ENCODE data around the gene NUP210L. TPM values are rescaled to one million over a fixed set of nuclear protein-coding genes. Genes with fewer than 3 reads are reported as not detected.

The NUP210L gene
- total and polyA plus RNA-seq, 2 of the 13 experiments (the other 11 are each of a cell fraction or from before 2014, with no cell fraction given), result not detected

DNA sequence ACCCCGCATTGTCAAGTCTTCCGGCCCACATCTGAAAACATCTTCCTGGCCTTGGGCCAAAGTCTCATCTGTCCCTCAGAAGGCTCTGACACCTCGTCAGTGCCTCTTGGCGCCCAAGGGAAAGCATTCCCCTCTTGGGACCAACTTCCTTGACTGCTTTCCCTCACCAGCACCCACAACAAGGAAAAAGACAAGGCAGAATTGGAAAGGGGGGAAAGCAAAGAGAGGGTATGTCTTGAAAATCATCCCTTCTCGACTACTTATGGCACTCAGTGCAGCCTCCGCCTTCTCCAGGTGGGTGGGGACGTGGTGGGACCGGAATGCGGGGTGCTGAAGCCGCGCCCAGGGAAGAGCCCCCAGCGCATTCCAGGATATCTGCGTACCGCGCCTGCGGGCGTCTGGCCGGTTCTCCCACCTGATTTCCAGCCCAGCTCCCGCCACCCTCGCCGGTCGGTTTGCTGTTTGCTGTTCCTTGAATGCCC lies 191.0 kb downstream of the NUP210L start:
- CTCF ChIA-PET (ENCODE audit: low intra/inter-chr PET ratio, low total read pairs), result no interaction called here
- WGBS (ENCODE audit: low lambda C conversion rate), result 1% methylated on average over 15 of the region's 22 CpGs
- in situ Hi-C loops (cut with HindIII; ENCODE audit: extremely low pct_ligation_motif_present, low pct_unique_long_range_greater_than_20kb), result no loop called here
- intact Hi-C loops (cut with micrococcal nuclease; ENCODE audit: unreplicated experiment), result no loop called here
- Histone ChIP-seq H3K4me3 (replicated peaks in 1 of 3; ENCODE audit: insufficient read depth in 1 of 3, low read depth in 2 of 3, low read length in 3 of 3) (peak overlapping the region; percentile 85 to 92 (median 90)), H3K9me3 (ENCODE audit: low read length) (no peaks in the 10 kb centered on the region), H3K36me3 (replicated peaks in 1 of 2; ENCODE audit: control insufficient read depth in 1 of 2, insufficient read depth in 2 of 2, low read length in 2 of 2) (peaks cover 0 to 13% of the 10 kb centered on the region in 2 experiments; a peak in 1 of 5 replicates), H3K79me2 (ENCODE audit: insufficient read depth, low read length) (peaks cover 27% of the 10 kb centered on the region), H2AFZ (ENCODE audit: low read length) (no peak overlapping the region), H3K4me1 (ENCODE audit: insufficient read depth, low read length) (peaks cover 48% of the 10 kb centered on the region), H3K27me3 (ENCODE audit: control insufficient read depth in 1 of 2, insufficient read depth in 2 of 2, low read length in 2 of 2) (no peaks in the 10 kb centered on the region; a peak in 1 of 5 replicates), H3K4me2 (ENCODE audit: low read depth, low read length) (peak overlapping the region; percentile 98), H3K9ac (ENCODE audit: insufficient read depth, low read depth, low read length) (peak overlapping the region; percentile 89), H4K20me1 (ENCODE audit: insufficient read depth, low read length) (no peaks in the 10 kb centered on the region), H3K27ac (ENCODE audit: extremely low read length, insufficient read depth, low read length) (peak overlapping the region; percentile 79)
- ATAC-seq, result peak; percentile 23
- POLR2A ChIA-PET, result interaction anchor here (0.8 to 10.0 kb wide), 10 partner anchors 10 to 293 kb away, joined by 3 to 209 read pairs (median 16); partner anchors contain the start of genes DENND4B, GATAD2B, ILF2 and JTB
- BruUV-seq (replicated peaks), result TSS peak; percentile 75
- peak; percentile 52 for DNase-seq (ENCODE audit: low spot score)
- no peak for FAIRE-seq
- 0 out of 2 replicates have a peak, but pooled peaks have one; percentile 2 for TF ChIP-seq IRF2 (CRISPR knock-in tag; IDR thresholded peaks at IDR 0.05)
- no peak for TF ChIP-seq ELF3 (CRISPR knock-in tag; IDR thresholded peaks at IDR 0.05)
- 0 out of 2 replicates have a peak, but pooled peaks have one; percentile 9 for TF ChIP-seq HDAC2 (CRISPR knock-in tag; IDR thresholded peaks at IDR 0.05)
- TF ChIP-seq, protein P1, sequence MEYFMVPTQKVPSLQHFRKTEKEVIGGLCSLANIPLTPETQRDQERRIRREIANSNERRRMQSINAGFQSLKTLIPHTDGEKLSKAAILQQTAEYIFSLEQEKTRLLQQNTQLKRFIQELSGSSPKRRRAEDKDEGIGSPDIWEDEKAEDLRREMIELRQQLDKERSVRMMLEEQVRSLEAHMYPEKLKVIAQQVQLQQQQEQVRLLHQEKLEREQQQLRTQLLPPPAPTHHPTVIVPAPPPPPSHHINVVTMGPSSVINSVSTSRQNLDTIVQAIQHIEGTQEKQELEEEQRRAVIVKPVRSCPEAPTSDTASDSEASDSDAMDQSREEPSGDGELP (IDR thresholded peaks at IDR 0.05; ENCODE audit: borderline replicate concordance, low read depth), result peak; percentile 23; the same call in 1 of the 2 replicates
- TF ChIP-seq RBM39 (IDR thresholded peaks at IDR 0.05; ENCODE audit: low read depth, low read length, poor library complexity, severe bottlenecking), result peak; percentile 56
- peak; percentile 84 for TF ChIP-seq HNRNPLL (IDR thresholded peaks at IDR 0.05; ENCODE audit: low read depth, low read length, poor library complexity, severe bottlenecking)
- TF ChIP-seq HOXA5 (CRISPR knock-in tag; IDR thresholded peaks at IDR 0.05), result 0 out of 2 replicates have a peak, but pooled peaks have one; percentile 1
- 0 out of 2 replicates have a peak, but pooled peaks have one; percentile 72 for TF ChIP-seq ZSCAN31 (CRISPR knock-in tag; IDR thresholded peaks at IDR 0.05; ENCODE audit: low read depth)
- TF ChIP-seq, protein P2, sequence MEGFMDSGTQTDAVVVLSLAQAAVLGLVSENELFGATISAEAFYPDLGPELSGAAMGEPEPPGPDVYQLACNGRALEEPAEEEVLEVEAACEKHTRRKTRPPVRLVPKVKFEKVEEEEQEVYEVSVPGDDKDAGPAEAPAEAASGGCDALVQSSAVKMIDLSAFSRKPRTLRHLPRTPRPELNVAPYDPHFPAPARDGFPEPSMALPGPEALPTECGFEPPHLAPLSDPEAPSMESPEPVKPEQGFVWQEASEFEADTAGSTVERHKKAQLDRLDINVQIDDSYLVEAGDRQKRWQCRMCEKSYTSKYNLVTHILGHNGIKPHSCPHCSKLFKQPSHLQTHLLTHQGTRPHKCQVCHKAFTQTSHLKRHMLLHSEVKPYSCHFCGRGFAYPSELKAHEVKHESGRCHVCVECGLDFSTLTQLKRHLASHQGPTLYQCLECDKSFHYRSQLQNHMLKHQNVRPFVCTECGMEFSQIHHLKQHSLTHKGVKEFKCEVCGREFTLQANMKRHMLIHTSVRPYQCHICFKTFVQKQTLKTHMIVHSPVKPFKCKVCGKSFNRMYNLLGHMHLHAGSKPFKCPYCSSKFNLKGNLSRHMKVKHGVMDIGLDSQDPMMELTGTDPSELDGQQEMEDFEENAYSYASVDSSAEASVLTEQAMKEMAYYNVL (CRISPR knock-in tag; IDR thresholded peaks at IDR 0.05; ENCODE audit: borderline replicate concordance), result 0 out of 2 replicates have a peak, but pooled peaks have one; percentile 41
- 0 out of 2 replicates have a peak, but pooled peaks have one; percentile 3 for TF ChIP-seq ZNF790 (CRISPR knock-in tag; IDR thresholded peaks at IDR 0.05; ENCODE audit: borderline replicate concordance)
- TF ChIP-seq POGZ (CRISPR knock-in tag; IDR thresholded peaks at IDR 0.05), result peak; percentile 26; the same call in 1 of the 2 replicates
- TF ChIP-seq GATAD1 (CRISPR knock-in tag; IDR thresholded peaks at IDR 0.05), result 0 out of 2 replicates have a peak, but pooled peaks have one; percentile 3
- 0 out of 2 replicates have a peak, but pooled peaks have one; percentile 42 for TF ChIP-seq ZNF788 (CRISPR knock-in tag; IDR thresholded peaks at IDR 0.05; ENCODE audit: borderline replicate concordance)
- TF ChIP-seq SP5 (CRISPR knock-in tag; IDR thresholded peaks at IDR 0.05; ENCODE audit: borderline replicate concordance, low read depth), result 0 out of 2 replicates have a peak, but pooled peaks have one; percentile 29
- no peak for TF ChIP-seq HNRNPL (IDR thresholded peaks at IDR 0.05; ENCODE audit: low read depth, low read length)
- TF ChIP-seq, protein P3, sequence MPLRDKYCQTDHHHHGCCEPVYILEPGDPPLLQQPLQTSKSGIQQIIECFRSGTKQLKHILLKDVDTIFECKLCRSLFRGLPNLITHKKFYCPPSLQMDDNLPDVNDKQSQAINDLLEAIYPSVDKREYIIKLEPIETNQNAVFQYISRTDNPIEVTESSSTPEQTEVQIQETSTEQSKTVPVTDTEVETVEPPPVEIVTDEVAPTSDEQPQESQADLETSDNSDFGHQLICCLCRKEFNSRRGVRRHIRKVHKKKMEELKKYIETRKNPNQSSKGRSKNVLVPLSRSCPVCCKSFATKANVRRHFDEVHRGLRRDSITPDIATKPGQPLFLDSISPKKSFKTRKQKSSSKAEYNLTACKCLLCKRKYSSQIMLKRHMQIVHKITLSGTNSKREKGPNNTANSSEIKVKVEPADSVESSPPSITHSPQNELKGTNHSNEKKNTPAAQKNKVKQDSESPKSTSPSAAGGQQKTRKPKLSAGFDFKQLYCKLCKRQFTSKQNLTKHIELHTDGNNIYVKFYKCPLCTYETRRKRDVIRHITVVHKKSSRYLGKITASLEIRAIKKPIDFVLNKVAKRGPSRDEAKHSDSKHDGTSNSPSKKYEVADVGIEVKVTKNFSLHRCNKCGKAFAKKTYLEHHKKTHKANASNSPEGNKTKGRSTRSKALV (CRISPR knock-in tag; IDR thresholded peaks at IDR 0.05), result no peak
- 0 out of 2 replicates have a peak, but pooled peaks have one; percentile 49 for TF ChIP-seq ZNF605 (CRISPR knock-in tag; IDR thresholded peaks at IDR 0.05)
- TF ChIP-seq ZNF552 (CRISPR knock-in tag; IDR thresholded peaks at IDR 0.05; ENCODE audit: borderline replicate concordance), result no peak
- TF ChIP-seq SPEN (CRISPR knock-in tag; IDR thresholded peaks at IDR 0.05; ENCODE audit: low read depth), result peak; percentile 7; the same call in 1 of the 2 replicates
- no peak for TF ChIP-seq AKAP8 (CRISPR knock-in tag; IDR thresholded peaks at IDR 0.05)

Measured in HepG2 (cell line).